SK-N-SH (cell line): ENCODE measurements around the gene IDH3A. TPM values are rescaled to one million over a fixed set of nuclear protein-coding genes. Genes with fewer than 3 reads are reported as not detected.

Source experiments
- CTCF ChIA-PET: fragments of 300-600, 350-600 bp; formaldehyde crosslinking; extraction: SDS; loops from one replicate; lab custom pipeline; 2021; lab: Yijun Ruan, JAX
- POLR2A ChIA-PET: fragments of 350-600 bp; sonication (Branson Sonifier 250); formaldehyde crosslinking; extraction: SDS; loops from one replicate; lab custom pipeline; 2020; ENCODE audit warnings: antibody characterized with exemption, inconsistent platforms; lab: Yijun Ruan, JAX
- DNase-seq: peaks from one replicate; pipeline ENCODE4 v3.0.0; 2012
- H2AFZ ChIP-seq: fragments of 200-600 bp; sonication (generic); 2 replicates; pipeline ENCODE4 v1.8.1; 2016; ENCODE audit warnings: antibody characterized with exemption, mild to moderate bottlenecking, low read depth
- H3F3A ChIP-seq: fragments of 200-600 bp; sonication (generic); replicated peaks from 2 replicates; pipeline ENCODE3; 2016; ENCODE audit warnings: antibody characterized with exemption, mild to moderate bottlenecking; ENCODE audit not compliant: insufficient read depth
- H3K27ac ChIP-seq, 2 experiments: fragments of 200-500 bp in 1 of 2; fragments of 200-600 bp in 1 of 2; sonication (Bioruptor generic) in 1 of 2; sonication (generic), shearing (Covaris generic) in 1 of 2; 2 replicates each; pipeline versions ENCODE4 v1.5.1 to v1.6.1; 2014 to 2016; ENCODE audit warnings: low read depth in 2 of 2, inconsistent platforms in 1 of 2, low read length in 1 of 2, mild to moderate bottlenecking in 1 of 2, mixed read lengths in 1 of 2
- H3K27me3 ChIP-seq: fragments of 200-600 bp; sonication (generic), shearing (Covaris generic); 2 replicates; pipeline ENCODE4 v1.6.1; 2016; ENCODE audit warnings: mixed run types; ENCODE audit not compliant: insufficient read depth
- H3K36me3 ChIP-seq, 2 experiments: fragments of 200-500 bp in 1 of 2; fragments of 200-600 bp in 1 of 2; sonication (Bioruptor generic) in 1 of 2; sonication (generic) in 1 of 2; replicated peaks in 1 of 2; 2 replicates each; pipeline versions ENCODE3 to v1.5.1; 2014 to 2016; ENCODE audit warnings: low read length in 1 of 2, mild to moderate bottlenecking in 1 of 2; ENCODE audit not compliant: insufficient read depth in 2 of 2, control insufficient read depth in 1 of 2
- H3K4me1 ChIP-seq, 2 experiments: fragments of 200-500 bp in 1 of 2; fragments of 200-600 bp in 1 of 2; sonication (Bioruptor generic) in 1 of 2; sonication (generic), shearing (Covaris generic) in 1 of 2; 2 replicates each; pipeline versions ENCODE4 v1.5.1 to v1.6.1; 2014 to 2016; ENCODE audit warnings: low read depth in 1 of 2, low read length in 1 of 2, mixed run types in 1 of 2; ENCODE audit not compliant: insufficient read depth in 2 of 2, control insufficient read depth in 1 of 2
- H3K4me2 ChIP-seq: fragments of 200-600 bp; sonication (generic), shearing (Covaris generic); 2 replicates; pipeline ENCODE4 v1.6.1; 2017; ENCODE audit warnings: mixed run types
- H3K4me3 ChIP-seq, 2 experiments: fragments of 200-500 bp in 1 of 2; fragments of 200-600 bp in 1 of 2; sonication (Bioruptor generic) in 1 of 2; sonication (generic), shearing (Covaris generic) in 1 of 2; 2 replicates each; pipeline versions ENCODE4 v1.5.1 to v1.8.1; 2014 to 2016; ENCODE audit warnings: low read depth in 2 of 2, inconsistent platforms in 1 of 2, low read length in 1 of 2, mild to moderate bottlenecking in 1 of 2, mixed read lengths in 1 of 2, moderate library complexity in 1 of 2
- H3K79me2 ChIP-seq: fragments of 200-600 bp; sonication (generic); 2 replicates; pipeline ENCODE4 v1.8.1; 2017; ENCODE audit warnings: mild to moderate bottlenecking; ENCODE audit not compliant: insufficient read depth
- H3K9ac ChIP-seq: fragments of 200-600 bp; sonication (generic); 2 replicates; pipeline ENCODE4 v1.6.1; 2017; ENCODE audit warnings: mixed run types
- H3K9me2 ChIP-seq: fragments of 200-600 bp; sonication (generic); 2 replicates; pipeline ENCODE4 v1.6.1; 2017; ENCODE audit warnings: mixed run types
- H3K9me3 ChIP-seq: fragments of 200-600 bp; sonication (generic); 2 replicates; pipeline ENCODE4 v1.6.1; 2017; ENCODE audit warnings: mixed run types, mild to moderate bottlenecking, moderate library complexity
- H4K20me1 ChIP-seq: fragments of 200-600 bp; sonication (generic); 2 replicates; pipeline ENCODE4 v1.6.1; 2017; ENCODE audit warnings: mild to moderate bottlenecking, mixed run types; ENCODE audit not compliant: insufficient read depth
- ELF1 ChIP-seq: IDR thresholded peaks from 2 replicates; pipeline ENCODE4 v1.4.0; 2012
- NFIC ChIP-seq: IDR thresholded peaks from 2 replicates; pipeline ENCODE4 v1.4.0; 2012; ENCODE audit warnings: borderline replicate concordance
- RAD21 ChIP-seq: IDR thresholded peaks from 2 replicates; pipeline ENCODE4 v1.6.1; 2012; ENCODE audit warnings: mild to moderate bottlenecking, low read length
- RCOR1 ChIP-seq: fragments of 150-350 bp; IDR thresholded peaks from 2 replicates; pipeline ENCODE4 v1.6.1; 2017; ENCODE audit warnings: antibody characterized with exemption, low read length
- RXRA ChIP-seq: IDR thresholded peaks from 2 replicates; pipeline ENCODE4 v1.4.0; 2012; ENCODE audit warnings: low read depth, mild to moderate bottlenecking, borderline replicate concordance
- SMC3 ChIP-seq: IDR thresholded peaks from 2 replicates; pipeline ENCODE4 v1.6.1; 2012; ENCODE audit warnings: low read depth, low read length, improper control_type of control experiment
- TAF1 ChIP-seq: IDR thresholded peaks from 2 replicates; pipeline ENCODE4 v1.6.1; 2012; ENCODE audit warnings: low read depth, mild to moderate bottlenecking, low read length, moderate library complexity, borderline replicate concordance
- TEAD4 ChIP-seq: IDR thresholded peaks from 2 replicates; pipeline ENCODE4 v1.4.0; 2012; ENCODE audit warnings: mild to moderate bottlenecking, borderline replicate concordance; ENCODE audit not compliant: insufficient read depth
- WGBS: methylation state at CpG from one replicate; pipeline ENCODE4 v1.1.6; 2017; ENCODE audit warnings: low lambda C conversion rate; 5-methylcytosine and 5-hydroxymethylcytosine counted together
- polyA plus RNA-seq, 3 experiments: library from polyadenylated mRNA; depleted of rRNA; stranded (reverse); fragments of >200 nt; gene quantifications; 2 replicates each; pipeline ENCODE4 v1.2.3, GENCODE V29; 2012
- TF ChIP-seq, protein P1 (sequence below): IDR thresholded peaks from 2 replicates; pipeline ENCODE4 v1.4.0; 2012; ENCODE audit warnings: low read depth, borderline replicate concordance
- TF ChIP-seq, protein P2 (sequence below): IDR thresholded peaks from 2 replicates; pipeline ENCODE4 v1.4.0; 2012; ENCODE audit warnings: low read depth, borderline replicate concordance
- TF ChIP-seq, protein P3 (sequence below): IDR thresholded peaks from 2 replicates; pipeline ENCODE4; 2012
- TF ChIP-seq, protein P4 (sequence below): fragments of 150-350 bp; IDR thresholded peaks from 2 replicates; pipeline ENCODE4 v1.6.1; 2016; ENCODE audit warnings: mild to moderate bottlenecking, low read depth, low read length

The IDH3A gene
- polyA plus RNA-seq, 1 of the 3 experiments (the other 2 are of a cell fraction), result 33.2 TPM

DNA sequence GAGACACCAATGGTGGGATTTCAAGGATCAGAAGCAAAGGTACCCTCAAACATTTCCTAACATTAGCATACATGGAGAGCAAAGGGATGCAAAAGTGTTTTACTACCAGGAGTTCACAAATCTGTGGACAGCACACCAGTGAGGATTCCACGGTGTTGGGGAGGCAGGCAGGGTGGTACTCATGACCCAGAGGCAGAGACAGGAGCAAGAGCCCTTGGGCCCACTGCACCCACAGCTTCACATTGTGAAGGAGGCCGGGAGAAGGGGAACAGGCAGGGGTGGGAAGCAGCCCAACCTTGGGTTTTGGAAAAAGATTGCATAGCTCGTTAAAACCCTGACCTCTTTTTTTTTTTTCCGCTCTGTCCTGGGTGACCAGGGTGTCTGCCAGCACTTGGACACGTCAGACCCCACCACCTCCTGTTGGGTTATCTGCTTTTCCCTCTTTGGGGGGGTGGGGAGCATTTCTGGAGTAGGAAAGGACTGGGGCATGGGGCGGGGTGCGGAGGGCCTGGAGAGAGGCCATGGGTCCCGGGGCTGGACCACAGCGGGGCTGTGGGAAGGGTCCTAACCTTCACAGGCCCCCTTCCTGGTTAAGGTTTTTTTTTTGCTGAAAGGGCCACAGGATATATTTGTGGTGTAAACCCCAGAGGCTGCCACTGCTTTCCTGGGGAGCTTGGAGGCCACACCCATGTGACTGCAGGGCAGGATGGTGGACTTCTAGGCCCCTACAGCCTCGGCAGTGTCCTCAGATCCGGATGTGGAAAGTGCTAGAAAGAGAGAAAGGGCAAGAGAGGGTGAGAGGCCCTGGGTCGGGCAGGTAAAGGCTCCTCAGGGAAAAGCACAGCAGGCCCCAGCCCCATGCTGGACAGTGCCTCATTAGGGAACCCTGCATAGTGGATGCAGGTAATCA, 44.3 kb upstream of the IDH3A start (continued):
- TF ChIP-seq, protein P1, sequence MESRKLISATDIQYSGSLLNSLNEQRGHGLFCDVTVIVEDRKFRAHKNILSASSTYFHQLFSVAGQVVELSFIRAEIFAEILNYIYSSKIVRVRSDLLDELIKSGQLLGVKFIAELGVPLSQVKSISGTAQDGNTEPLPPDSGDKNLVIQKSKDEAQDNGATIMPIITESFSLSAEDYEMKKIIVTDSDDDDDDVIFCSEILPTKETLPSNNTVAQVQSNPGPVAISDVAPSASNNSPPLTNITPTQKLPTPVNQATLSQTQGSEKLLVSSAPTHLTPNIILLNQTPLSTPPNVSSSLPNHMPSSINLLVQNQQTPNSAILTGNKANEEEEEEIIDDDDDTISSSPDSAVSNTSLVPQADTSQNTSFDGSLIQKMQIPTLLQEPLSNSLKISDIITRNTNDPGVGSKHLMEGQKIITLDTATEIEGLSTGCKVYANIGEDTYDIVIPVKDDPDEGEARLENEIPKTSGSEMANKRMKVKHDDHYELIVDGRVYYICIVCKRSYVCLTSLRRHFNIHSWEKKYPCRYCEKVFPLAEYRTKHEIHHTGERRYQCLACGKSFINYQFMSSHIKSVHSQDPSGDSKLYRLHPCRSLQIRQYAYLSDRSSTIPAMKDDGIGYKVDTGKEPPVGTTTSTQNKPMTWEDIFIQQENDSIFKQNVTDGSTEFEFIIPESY, result no peak
- no peak for TF ChIP-seq RXRA
- TF ChIP-seq ELF1, result no peak
- TF ChIP-seq, protein P2, sequence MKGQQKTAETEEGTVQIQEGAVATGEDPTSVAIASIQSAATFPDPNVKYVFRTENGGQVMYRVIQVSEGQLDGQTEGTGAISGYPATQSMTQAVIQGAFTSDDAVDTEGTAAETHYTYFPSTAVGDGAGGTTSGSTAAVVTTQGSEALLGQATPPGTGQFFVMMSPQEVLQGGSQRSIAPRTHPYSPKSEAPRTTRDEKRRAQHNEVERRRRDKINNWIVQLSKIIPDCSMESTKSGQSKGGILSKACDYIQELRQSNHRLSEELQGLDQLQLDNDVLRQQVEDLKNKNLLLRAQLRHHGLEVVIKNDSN, result no peak
- no peak for TF ChIP-seq TAF1
- TF ChIP-seq TEAD4, result no peak
- TF ChIP-seq, all 33 proteins: peak for 0

DNA sequence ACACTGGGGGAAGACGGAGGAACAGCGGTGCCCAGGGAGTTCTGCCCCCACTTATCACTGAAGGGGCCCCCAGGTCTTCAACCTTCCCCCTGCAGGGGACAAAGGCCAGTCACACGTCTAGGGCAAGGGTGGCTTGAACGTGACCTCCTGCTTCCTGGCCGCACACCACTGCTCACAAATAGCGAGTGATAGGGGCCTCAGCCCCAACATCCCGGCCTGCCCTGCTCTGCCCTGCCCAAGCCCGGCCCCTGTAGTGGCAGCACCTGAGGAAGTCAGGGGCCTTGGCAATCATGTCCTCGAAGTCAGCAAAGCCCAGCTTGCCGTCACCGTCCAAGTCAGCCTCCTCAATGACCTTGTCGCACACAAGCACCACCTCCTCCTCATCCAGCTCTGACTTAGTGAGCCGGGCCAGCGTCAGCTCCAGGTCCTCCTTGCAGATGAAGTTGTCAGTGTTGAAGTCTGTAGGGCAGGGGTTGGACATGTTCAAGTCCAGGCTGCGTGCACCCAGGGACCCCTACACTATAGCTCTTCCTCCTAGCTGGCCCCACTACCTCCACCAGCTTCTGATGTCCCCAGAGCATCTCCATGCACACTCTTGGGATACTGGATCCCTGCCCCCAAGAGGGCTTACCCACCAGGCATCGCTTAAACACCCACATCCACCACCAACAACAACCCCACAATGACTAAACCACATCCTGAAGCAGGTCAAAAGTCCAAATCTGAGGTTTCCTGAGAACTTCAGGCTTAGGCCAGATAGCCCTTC, 43.5 kb upstream of the IDH3A start:
- H3K27ac ChIP-seq, result no peak overlapping the region
- 88% methylated on average over 13 of the region's 16 CpGs for WGBS
- H3F3A ChIP-seq, result no peaks in the 10 kb centered on the region
- no peak overlapping the region for H3K9ac ChIP-seq
- no peaks in the 10 kb centered on the region for H3K9me3 ChIP-seq
- POLR2A ChIA-PET, result no interaction called here
- no peak overlapping the region for H3K4me2 ChIP-seq
- no peaks in the 10 kb centered on the region for H3K27me3 ChIP-seq
- TF ChIP-seq SMC3 (no peak), RXRA (no peak), RAD21 (no peak), RCOR1 (no peak), NFIC (no peak)
- TF ChIP-seq, protein P3, sequence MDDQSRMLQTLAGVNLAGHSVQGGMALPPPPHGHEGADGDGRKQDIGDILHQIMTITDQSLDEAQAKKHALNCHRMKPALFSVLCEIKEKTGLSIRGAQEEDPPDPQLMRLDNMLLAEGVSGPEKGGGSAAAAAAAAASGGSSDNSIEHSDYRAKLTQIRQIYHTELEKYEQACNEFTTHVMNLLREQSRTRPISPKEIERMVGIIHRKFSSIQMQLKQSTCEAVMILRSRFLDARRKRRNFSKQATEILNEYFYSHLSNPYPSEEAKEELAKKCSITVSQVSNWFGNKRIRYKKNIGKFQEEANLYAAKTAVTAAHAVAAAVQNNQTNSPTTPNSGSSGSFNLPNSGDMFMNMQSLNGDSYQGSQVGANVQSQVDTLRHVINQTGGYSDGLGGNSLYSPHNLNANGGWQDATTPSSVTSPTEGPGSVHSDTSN, result no peak
- TF ChIP-seq, protein P4, sequence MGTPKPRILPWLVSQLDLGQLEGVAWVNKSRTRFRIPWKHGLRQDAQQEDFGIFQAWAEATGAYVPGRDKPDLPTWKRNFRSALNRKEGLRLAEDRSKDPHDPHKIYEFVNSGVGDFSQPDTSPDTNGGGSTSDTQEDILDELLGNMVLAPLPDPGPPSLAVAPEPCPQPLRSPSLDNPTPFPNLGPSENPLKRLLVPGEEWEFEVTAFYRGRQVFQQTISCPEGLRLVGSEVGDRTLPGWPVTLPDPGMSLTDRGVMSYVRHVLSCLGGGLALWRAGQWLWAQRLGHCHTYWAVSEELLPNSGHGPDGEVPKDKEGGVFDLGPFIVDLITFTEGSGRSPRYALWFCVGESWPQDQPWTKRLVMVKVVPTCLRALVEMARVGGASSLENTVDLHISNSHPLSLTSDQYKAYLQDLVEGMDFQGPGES, result no peak
- TF ChIP-seq, all 33 proteins: peak for 0
- Histone ChIP-seq H3K9me2 (no peaks in the 10 kb centered on the region), H3K36me3 (no peaks in the 10 kb centered on the region), H4K20me1 (no peaks in the 10 kb centered on the region), H2AFZ (no peak overlapping the region), H3K4me3 (no peak overlapping the region), H3K4me1 (no peaks in the 10 kb centered on the region; a peak in 1 of 4 replicates), H3K79me2 (no peaks in the 10 kb centered on the region)
- no peak for DNase-seq
- CTCF ChIA-PET, result interaction anchor here (1.2 to 8.8 kb wide), 3 partner anchors 107 to 147 kb away, joined by 3 to 175 read pairs (median 63); no protein-coding TSS in a partner anchor
